HEK293 (cell line): Measurements from ENCODE around the gene WDFY3.

Source experiments
- CTCF ChIP-seq: fragments of 450-650 bp; formaldehyde crosslinking; IDR thresholded peaks from 2 replicates; pipeline ENCODE4 v1.5.1; 2016; ENCODE audit warnings: missing biosample characterization, missing genetic modification characterization
- GLI2 ChIP-seq: fragments of 450-650 bp; formaldehyde crosslinking; IDR thresholded peaks from 2 replicates; pipeline ENCODE4; 2017; ENCODE audit warnings: missing biosample characterization, missing genetic modification characterization, low read depth, borderline replicate concordance
- GLI4 ChIP-seq: fragments of 450-650 bp; formaldehyde crosslinking; IDR thresholded peaks from 2 replicates; pipeline ENCODE4 v1.5.1; 2016; ENCODE audit warnings: missing biosample characterization, missing genetic modification characterization
- KLF9 ChIP-seq: fragments of 450-650 bp; formaldehyde crosslinking; IDR thresholded peaks from 2 replicates; pipeline ENCODE4 v1.5.1; 2016; ENCODE audit warnings: missing biosample characterization, missing genetic modification characterization, low read depth
- ZNF24 ChIP-seq: fragments of 450-650 bp; formaldehyde crosslinking; IDR thresholded peaks from 2 replicates; pipeline ENCODE4 v1.5.1; 2016; ENCODE audit warnings: missing biosample characterization, missing genetic modification characterization
- TF ChIP-seq, protein P1 (sequence below): fragments of 450-650 bp; formaldehyde crosslinking; IDR thresholded peaks from 2 replicates; pipeline ENCODE4 v1.5.1; 2016; ENCODE audit warnings: missing biosample characterization, missing genetic modification characterization

DNA sequence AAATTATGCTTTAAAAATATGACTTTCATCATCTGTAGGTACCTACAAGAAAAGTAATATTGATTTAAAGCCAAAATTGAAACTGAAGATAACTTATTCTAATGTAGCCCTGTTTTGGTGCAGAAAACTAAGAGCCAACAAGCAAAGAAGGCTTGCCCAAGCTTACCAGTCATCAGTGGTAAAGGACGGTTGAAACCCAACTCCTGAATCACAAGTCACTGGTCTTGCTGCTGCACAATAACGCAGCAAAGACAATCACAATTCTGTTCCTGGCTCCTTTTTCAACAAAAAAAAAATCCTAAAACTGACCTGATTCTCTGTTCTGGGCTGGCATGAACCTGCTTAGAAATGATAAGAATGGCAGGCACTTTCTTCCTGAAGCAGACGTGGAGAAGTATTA, 34.5 kb downstream of the WDFY3 start:
- TF ChIP-seq CTCF (no peak), ZNF24 (tag by site-specific recombination) (no peak), GLI4 (tag by site-specific recombination) (no peak), GLI2 (tag by site-specific recombination) (no peak), KLF9 (no peak)
- TF ChIP-seq, protein P1, sequence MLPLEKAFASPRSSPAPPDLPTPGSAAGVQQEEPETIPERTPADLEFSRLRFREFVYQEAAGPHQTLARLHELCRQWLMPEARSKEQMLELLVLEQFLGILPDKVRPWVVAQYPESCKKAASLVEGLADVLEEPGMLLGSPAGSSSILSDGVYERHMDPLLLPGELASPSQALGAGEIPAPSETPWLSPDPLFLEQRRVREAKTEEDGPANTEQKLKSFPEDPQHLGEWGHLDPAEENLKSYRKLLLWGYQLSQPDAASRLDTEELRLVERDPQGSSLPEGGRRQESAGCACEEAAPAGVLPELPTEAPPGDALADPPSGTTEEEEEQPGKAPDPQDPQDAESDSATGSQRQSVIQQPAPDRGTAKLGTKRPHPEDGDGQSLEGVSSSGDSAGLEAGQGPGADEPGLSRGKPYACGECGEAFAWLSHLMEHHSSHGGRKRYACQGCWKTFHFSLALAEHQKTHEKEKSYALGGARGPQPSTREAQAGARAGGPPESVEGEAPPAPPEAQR (tag by site-specific recombination): no peak
